HepG2 (cell line): ENCODE measurements around the gene ODAD4. TPM values are rescaled to one million over a fixed set of nuclear protein-coding genes. Genes with fewer than 3 reads are reported as not detected.

Experiments
- ATF6 ChIP-seq: sonication (generic); formaldehyde crosslinking; conservative IDR thresholded peaks from 2 replicates; pipeline ENCODE4 v1.4.0; 2020; ENCODE audit warnings: missing genetic modification reagents
- CENPBD1 ChIP-seq: sonication (generic); formaldehyde crosslinking; IDR thresholded peaks from 2 replicates; pipeline ENCODE4 v1.8.0; 2022; ENCODE audit warnings: missing genetic modification reagents, low read depth, mild to moderate bottlenecking, borderline replicate concordance
- GPN1 ChIP-seq: sonication (generic); formaldehyde crosslinking; IDR thresholded peaks from 2 replicates; pipeline ENCODE4 v1.5.1; 2020; ENCODE audit warnings: missing genetic modification reagents, borderline replicate concordance
- HCFC1 ChIP-seq: fragments of 150-350 bp; IDR thresholded peaks from 2 replicates; pipeline ENCODE4 v1.6.1; 2014; ENCODE audit warnings: low read depth, low read length
- HDAC1 ChIP-seq: sonication (generic); formaldehyde crosslinking; IDR thresholded peaks from 2 replicates; pipeline ENCODE4 v1.5.1; 2020; ENCODE audit warnings: mild to moderate bottlenecking, missing genetic modification reagents
- HDAC2 ChIP-seq: sonication (generic); formaldehyde crosslinking; IDR thresholded peaks from 2 replicates; pipeline ENCODE4 v1.4.0; 2020; ENCODE audit warnings: missing genetic modification reagents
- HMG20B ChIP-seq: conservative IDR thresholded peaks from 2 replicates; pipeline ENCODE4 v1.6.1; 2016; ENCODE audit warnings: missing genetic modification reagents, missing compliant biosample characterization
- MXD3 ChIP-seq: IDR thresholded peaks from 2 replicates; pipeline ENCODE4 v1.6.1; 2016; ENCODE audit warnings: mild to moderate bottlenecking, missing biosample characterization, missing genetic modification reagents
- NFIB ChIP-seq: sonication (generic); formaldehyde crosslinking; IDR thresholded peaks from 2 replicates; pipeline ENCODE4 v1.9.0; 2021; ENCODE audit warnings: missing genetic modification reagents, mild to moderate bottlenecking, borderline replicate concordance
- NR0B2 ChIP-seq: sonication (generic); formaldehyde crosslinking; IDR thresholded peaks from 2 replicates; pipeline ENCODE4 v1.4.0; 2020; ENCODE audit warnings: mild to moderate bottlenecking, missing genetic modification reagents
- SIX1 ChIP-seq: sonication (generic); formaldehyde crosslinking; IDR thresholded peaks from 2 replicates; pipeline ENCODE4 v1.4.0; 2020; ENCODE audit warnings: missing genetic modification reagents, borderline replicate concordance
- TCF7L2 ChIP-seq: IDR thresholded peaks from 2 replicates; pipeline ENCODE4 v1.6.1; 2011; ENCODE audit warnings: mild to moderate bottlenecking, low read depth, low read length, moderate library complexity
- TEAD3 ChIP-seq: optimal IDR thresholded peaks from 2 replicates; pipeline ENCODE3; 2016; ENCODE audit warnings: borderline replicate concordance
- THAP11 ChIP-seq: IDR thresholded peaks from 2 replicates; pipeline ENCODE4 v1.6.1; 2016; ENCODE audit warnings: missing biosample characterization, missing genetic modification reagents
- ZBTB2 ChIP-seq: sonication (generic); formaldehyde crosslinking; IDR thresholded peaks from 2 replicates; pipeline ENCODE4 v1.8.0; 2022; ENCODE audit warnings: low read depth, missing genetic modification reagents
- ZNF276 ChIP-seq: sonication (generic); formaldehyde crosslinking; IDR thresholded peaks from 2 replicates; pipeline ENCODE4 v1.4.0; 2020; ENCODE audit warnings: mild to moderate bottlenecking, low read depth, missing genetic modification reagents
- ZNF414 ChIP-seq: sonication (generic); formaldehyde crosslinking; IDR thresholded peaks from 2 replicates; pipeline ENCODE4 v1.5.0; 2020; ENCODE audit warnings: missing genetic modification reagents
- ZNF558 ChIP-seq: sonication (generic); formaldehyde crosslinking; IDR thresholded peaks from 2 replicates; pipeline ENCODE4 v1.9.0; 2022; ENCODE audit warnings: mild to moderate bottlenecking, missing genetic modification reagents, borderline replicate concordance
- ZNF615 ChIP-seq: sonication (generic); formaldehyde crosslinking; IDR thresholded peaks from 2 replicates; pipeline ENCODE4 v1.5.0; 2020; ENCODE audit warnings: mild to moderate bottlenecking, missing genetic modification reagents, borderline replicate concordance
- ZNF724P ChIP-seq: sonication (generic); formaldehyde crosslinking; IDR thresholded peaks from 2 replicates; pipeline ENCODE4 v1.8.0; 2022; ENCODE audit warnings: missing genetic modification reagents, borderline replicate concordance
- ZNF768 ChIP-seq: sonication (generic); formaldehyde crosslinking; IDR thresholded peaks from 2 replicates; pipeline ENCODE4 v1.4.0; 2020; ENCODE audit warnings: missing genetic modification reagents
- ZNF83 ChIP-seq: sonication (generic); formaldehyde crosslinking; IDR thresholded peaks from 2 replicates; pipeline ENCODE4 v1.4.0; 2020; ENCODE audit warnings: missing genetic modification reagents, mild to moderate bottlenecking, borderline replicate concordance
- polyA plus RNA-seq, 8 experiments: library from polyadenylated mRNA; depleted of rRNA in 3 of 8; stranded (reverse) in 7 of 8; unstranded in 1 of 8; fragments of >200 nt; fragmentation: Illumina TruSeq in 4 of 8; extraction: Trizol in 4 of 8; gene quantifications; 2 replicates each; pipeline versions ENCODE4 v1.2.1 to v1.2.3, GENCODE V29; 2011 to 2016; ENCODE audit warnings: low read depth in 4 of 8, missing spikeins in 1 of 8, mixed read lengths in 1 of 8; ENCODE audit not compliant: insufficient read depth in 1 of 8
- total RNA-seq, 5 experiments: library from RNA; depleted of rRNA; stranded (reverse); fragments of >200 nt; fragmentation: Illumina TruSeq; extraction: Trizol; gene quantifications; 2 replicates each; pipeline ENCODE4 v1.2.3, GENCODE V29; 2016; ENCODE audit warnings: low read depth in 1 of 5

Gene ODAD4
- total and polyA plus RNA-seq, 2 of the 13 experiments (the other 11 are each of a cell fraction or from before 2014, with no cell fraction given) = 0.48 to 0.53 TPM

GRCh38 chr17:41891135-41892020 is 39.0 kb upstream of the ODAD4 start (continued):
- TF ChIP-seq ZNF276 (no peak), ZNF768 (CRISPR knock-in tag) (no peak), CENPBD1 (CRISPR knock-in tag) (no peak), ZNF724P (no peak), HDAC2 (CRISPR knock-in tag) (peak; percentile 11; the same call in 1 of the 2 replicates), NR0B2 (CRISPR knock-in tag) (no peak), HCFC1 (no peak), ZNF83 (CRISPR knock-in tag) (no peak), NFIB (no peak), HDAC1 (CRISPR knock-in tag) (peak; percentile 27; the same call in 1 of the 2 replicates), ZNF558 (no peak), ZNF414 (CRISPR knock-in tag) (no peak; the same call in 1 of the 2 replicates), TEAD3 (CRISPR knock-in tag) (peak; percentile 4), ZBTB2 (CRISPR knock-in tag) (no peak), HMG20B (no peak), ZNF615 (CRISPR knock-in tag) (no peak), ATF6 (CRISPR knock-in tag) (no peak), GPN1 (CRISPR knock-in tag) (no peak), SIX1 (no peak), THAP11 (CRISPR knock-in tag) (no peak), MXD3 (CRISPR knock-in tag) (no peak), TCF7L2 (no peak)
